IMR-90 (cell line): ENCODE results near the gene POTEI. TPM values are rescaled to one million over a fixed set of nuclear protein-coding genes. Genes with fewer than 3 reads are reported as not detected.
"Not testable (repeated sequence)": the region's sequence is repeated elsewhere in the genome, so short reads cannot be mapped to it uniquely, and the experiment has no call there.

Source experiments
- ATAC-seq: fragments of 200-7000 bp; cut with Tn5 transposase; 2 replicates; pipeline ENCODE4 v1.9.1; 2020; ENCODE audit warnings: low read depth, mild to moderate bottlenecking, moderate library complexity
- Bru-seq: library from RNA; stranded (reverse); fragments of 400-500 nt; gene quantifications from one replicate; lab custom pipeline; 2021; lab: Mats Ljungman, UMichigan
- BruChase-seq, 2 experiments: library from RNA; stranded (reverse); fragments of 400-500 nt; gene quantifications; one replicate each; lab custom pipeline; 2021; lab: Mats Ljungman, UMichigan
- BruUV-seq: library from RNA; stranded (reverse); fragments of 400-500 nt; replicated peaks from 2 replicates; lab custom pipeline; 2021; lab: Mats Ljungman, UMichigan
- CTCF ChIA-PET: fragments of 300-600 bp; formaldehyde crosslinking; extraction: SDS; loops from one replicate; lab custom pipeline; 2021; ENCODE audit warnings: antibody characterized with exemption; lab: Yijun Ruan, JAX
- POLR2A ChIA-PET: fragments of 300-600 bp; sonication (Branson Sonifier 250); formaldehyde crosslinking; loops from one replicate; lab custom pipeline; 2022; ENCODE audit warnings: antibody characterized with exemption; ENCODE audit not compliant: unreplicated experiment; lab: Charles Lee
- DNase-seq: peaks from one replicate; pipeline ENCODE4 v3.0.0; 2013
- H2AFZ ChIP-seq: replicated peaks from 2 replicates; pipeline ENCODE3; 2013; ENCODE audit warnings: low read length, mild to moderate bottlenecking; ENCODE audit not compliant: poor library complexity
- H2AK5ac ChIP-seq: 2 replicates; pipeline ENCODE4 v1.6.1; 2013; ENCODE audit warnings: low read depth, low read length, inconsistent platforms
- H2AK9ac ChIP-seq: replicated peaks from 2 replicates; pipeline ENCODE3; 2013; ENCODE audit warnings: mild to moderate bottlenecking, low read depth, low read length, moderate library complexity; ENCODE audit not compliant: poor library complexity
- H2BK120ac ChIP-seq: 2 replicates; pipeline ENCODE4 v1.6.1; 2013; ENCODE audit warnings: low read depth, low read length, inconsistent platforms
- H2BK15ac ChIP-seq: 3 replicates; pipeline ENCODE4 v1.6.1; 2013; ENCODE audit warnings: low read depth, low read length, inconsistent platforms
- H2BK20ac ChIP-seq: 2 replicates; pipeline ENCODE4 v1.6.1; 2013; ENCODE audit warnings: low read depth, mild to moderate bottlenecking, inconsistent platforms, low read length, moderate library complexity
- H2BK5ac ChIP-seq: 2 replicates; pipeline ENCODE4 v1.6.1; 2013; ENCODE audit warnings: mild to moderate bottlenecking, low read depth, low read length, inconsistent platforms; ENCODE audit not compliant: poor library complexity, severe bottlenecking
- H3K14ac ChIP-seq: replicated peaks from 2 replicates; pipeline ENCODE4 v1.6.1; 2013; ENCODE audit warnings: low read depth, low read length, inconsistent platforms
- H3K18ac ChIP-seq: 2 replicates; pipeline ENCODE4 v1.6.1; 2013; ENCODE audit warnings: low read depth, low read length, control low read depth
- H3K23ac ChIP-seq: 2 replicates; pipeline ENCODE4 v1.6.1; 2013; ENCODE audit warnings: low read depth, low read length, inconsistent platforms
- H3K27ac ChIP-seq: 2 replicates; pipeline ENCODE4 v1.5.1; 2013; ENCODE audit warnings: mild to moderate bottlenecking, control low read depth, low read length; ENCODE audit not compliant: insufficient read depth
- H3K27me3 ChIP-seq: 2 replicates; pipeline ENCODE4 v1.6.1; 2013; ENCODE audit warnings: low read length; ENCODE audit not compliant: control insufficient read depth, insufficient read depth
- H3K36me3 ChIP-seq: 2 replicates; pipeline ENCODE4 v1.6.1; 2013; ENCODE audit warnings: low read length, mixed read lengths; ENCODE audit not compliant: control insufficient read depth, insufficient read depth
- H3K4ac ChIP-seq: 2 replicates; pipeline ENCODE4 v1.6.1; 2013; ENCODE audit warnings: low read depth, low read length, inconsistent platforms
- H3K4me1 ChIP-seq: 2 replicates; pipeline ENCODE4 v1.6.1; 2013; ENCODE audit warnings: low read length, mixed read lengths; ENCODE audit not compliant: control insufficient read depth, insufficient read depth
- H3K4me2 ChIP-seq: 2 replicates; pipeline ENCODE4 v1.6.1; 2013; ENCODE audit warnings: low read depth, mild to moderate bottlenecking, control low read depth, low read length, moderate library complexity
- H3K4me3 ChIP-seq: 2 replicates; pipeline ENCODE4 v1.5.1; 2013; ENCODE audit warnings: low read depth, mild to moderate bottlenecking, control low read depth, low read length, moderate library complexity; ENCODE audit not compliant: insufficient read depth
- H3K56ac ChIP-seq: 2 replicates; pipeline ENCODE4 v1.6.1; 2013; ENCODE audit warnings: low read length, inconsistent platforms; ENCODE audit not compliant: insufficient read depth; ENCODE audit errors: extremely low read depth
- H3K79me1 ChIP-seq, 2 experiments: 2 replicates each; pipeline ENCODE4 v1.6.1; 2013; ENCODE audit warnings: low read length in 2 of 2, inconsistent platforms in 1 of 2, low read depth in 1 of 2
- H3K9ac ChIP-seq: 2 replicates; pipeline ENCODE4 v1.6.1; 2013; ENCODE audit warnings: low read depth, low read length, control low read depth
- H3K9me1 ChIP-seq: 2 replicates; pipeline ENCODE4 v1.6.1; 2013; ENCODE audit warnings: low read length, inconsistent platforms; ENCODE audit not compliant: insufficient read depth
- H3K9me3 ChIP-seq: 2 replicates; pipeline ENCODE4 v1.6.1; 2013; ENCODE audit warnings: low read length; ENCODE audit not compliant: control insufficient read depth, insufficient read depth
- H4K20me1 ChIP-seq: 2 replicates; pipeline ENCODE4 v1.6.1; 2013; ENCODE audit warnings: low read length, inconsistent platforms; ENCODE audit not compliant: insufficient read depth
- H4K5ac ChIP-seq: 2 replicates; pipeline ENCODE4 v1.6.1; 2013; ENCODE audit warnings: mild to moderate bottlenecking, low read depth, low read length, control low read depth
- H4K8ac ChIP-seq, 2 experiments: 2 replicates each; pipeline ENCODE4 v1.6.1; 2013; ENCODE audit warnings: low read depth in 2 of 2, low read length in 2 of 2, control low read depth in 1 of 2, inconsistent platforms in 1 of 2
- H4K91ac ChIP-seq: 2 replicates; pipeline ENCODE4 v1.6.1; 2013; ENCODE audit warnings: low read depth, low read length, inconsistent platforms; ENCODE audit not compliant: insufficient read depth
- WGBS, 2 experiments: methylation state at CpG; one replicate each; pipeline versions ENCODE4 v1.1.5 to v1.1.7; 2013; ENCODE audit warnings: missing lambda C conversion rate in 2 of 2; ENCODE audit not compliant: insufficient read length in 1 of 2; ENCODE audit errors: extremely low coverage in 2 of 2; 5-methylcytosine and 5-hydroxymethylcytosine counted together
- dilution Hi-C: fragments of 300-500 bp; cut with HindIII; formaldehyde crosslinking; loops from one replicate; pipeline ENCODE4 v1.14.3; 2018; ENCODE audit warnings: low sequenced_read_pairs; ENCODE audit not compliant: unreplicated experiment
- in situ Hi-C: fragments of 300-500 bp; cut with MboI; formaldehyde crosslinking; loops from 3 replicates; pipeline ENCODE4 v1.14.3; 2019; ENCODE audit warnings: low sequenced_read_pairs, inconsistent platforms, mixed read lengths
- intact Hi-C: fragments of 100-400 bp; cut with micrococcal nuclease; formaldehyde crosslinking; loops from 2 replicates; pipeline ENCODE4 v1.10.0; 2022
- long read RNA-seq: library from polyadenylated mRNA; unstranded; transcript quantifications from one replicate; pipeline ENCODE4 v2.0.0, GENCODE V29; 2021; ENCODE audit not compliant: unreplicated experiment
- polyA plus RNA-seq, 3 experiments: library from polyadenylated mRNA; depleted of rRNA; stranded (reverse); fragments of >200 nt; gene quantifications; 2 replicates each; pipeline ENCODE4 v1.2.3, GENCODE V29; 2012; ENCODE audit warnings: low replicate concordance in 1 of 3
- total RNA-seq: library from RNA; depleted of rRNA; stranded (reverse); fragments of >200 nt; gene quantifications from 2 replicates; pipeline ENCODE4 v1.2.3, GENCODE V29; 2012; rRNA removed

The POTEI gene
- not detected in 2 replicates for total RNA-seq
- polyA plus RNA-seq (2012; rRNA removed): not detected in 2 replicates
- polyA plus RNA-seq (2012; cell fraction: cytosol; rRNA removed): not detected in 2 replicates
- polyA plus RNA-seq (2012; cell fraction: nucleus; rRNA removed; ENCODE audit: low replicate concordance): not detected in 2 replicates
- not detected for Bru-seq, nascent RNA
- not detected for BruChase-seq, experiment 1, labeled RNA remaining after a 6-hour chase
- not detected for BruChase-seq, experiment 2, labeled RNA remaining after a 2-hour chase
- long read RNA-seq, partial matches to known transcripts: 0 of 1 reads
- long read RNA-seq, other reads (novel, unspliced or antisense): 1 of 1 reads

DNA sequence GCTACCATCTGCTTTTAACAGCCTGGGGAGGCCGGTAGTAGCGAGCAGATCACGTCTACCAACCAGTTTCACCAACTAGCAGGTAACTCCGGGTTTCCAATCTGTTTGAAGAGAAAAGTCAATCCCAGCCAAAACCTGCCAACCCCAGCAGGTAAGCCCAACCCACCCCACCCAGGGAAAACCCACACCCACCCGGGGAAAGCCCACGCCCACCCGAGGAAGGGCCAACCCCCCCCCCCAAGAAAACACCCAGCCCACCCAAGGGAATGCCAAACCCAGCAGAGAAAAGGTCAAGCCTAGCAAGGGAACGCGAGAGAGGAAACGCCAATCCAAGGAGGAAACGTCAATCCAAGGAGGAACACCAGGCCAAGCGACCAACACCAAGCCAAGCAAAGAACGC, at the start of gene POTEI:
TSS of gene POTEI (minus strand) at position 101 of the 400 bp plus-strand sequence. CDS start at position 8, 93 bp downstream.
- H2BK5ac ChIP-seq, H4K91ac ChIP-seq, H2AK9ac ChIP-seq, H3K4me1 ChIP-seq, H3K9ac ChIP-seq, dilution Hi-C loops, in situ Hi-C loops, H3K27me3 ChIP-seq, H4K5ac ChIP-seq, ATAC-seq, H2BK120ac ChIP-seq, H3K9me1 ChIP-seq, H3K27ac ChIP-seq, intact Hi-C loops, H3K23ac ChIP-seq, H2BK15ac ChIP-seq, H3K9me3 ChIP-seq, POLR2A ChIA-PET, CTCF ChIA-PET, H3K36me3 ChIP-seq, H3K56ac ChIP-seq, H4K20me1 ChIP-seq, H2AK5ac ChIP-seq, H3K79me1 ChIP-seq, H2AFZ ChIP-seq, BruUV-seq, H3K4me2 ChIP-seq, H3K4me3 ChIP-seq, H3K18ac ChIP-seq, H2BK20ac ChIP-seq, H3K4ac ChIP-seq, H3K14ac ChIP-seq, H4K8ac ChIP-seq, DNase-seq: not testable (repeated sequence)
- WGBS, 2 experiments: no CpG with 5 or more reads among the region's 13 CpGs

DNA sequence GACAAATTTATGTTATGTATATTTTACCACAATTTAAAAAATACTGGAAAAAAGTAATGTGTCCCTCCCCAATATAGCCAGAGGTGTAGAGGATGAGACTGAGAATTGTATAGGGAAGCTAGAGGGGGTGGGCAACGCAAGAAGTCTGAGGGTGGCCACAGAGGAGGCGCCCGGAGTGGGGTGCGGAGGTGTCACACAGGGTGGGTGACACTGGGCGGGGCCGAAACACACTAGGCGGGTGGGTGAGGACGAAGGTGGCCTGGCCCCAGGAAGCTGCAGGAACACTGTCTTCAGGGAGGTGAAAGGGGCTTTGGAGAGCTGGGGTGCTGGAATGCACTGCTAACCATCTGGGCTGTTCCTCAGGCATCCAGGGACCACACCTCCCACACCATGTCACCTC, 47.3 kb upstream of the POTEI start:
- BruUV-seq, H3K27me3 ChIP-seq, POLR2A ChIA-PET, H4K5ac ChIP-seq, H2BK15ac ChIP-seq, DNase-seq, ATAC-seq, H2BK20ac ChIP-seq, H2BK5ac ChIP-seq, H2AFZ ChIP-seq, in situ Hi-C loops, H2BK120ac ChIP-seq, H3K23ac ChIP-seq, H3K9me3 ChIP-seq, H3K4me1 ChIP-seq, H3K36me3 ChIP-seq, H3K79me1 ChIP-seq, H3K9me1 ChIP-seq, H3K14ac ChIP-seq, dilution Hi-C loops, CTCF ChIA-PET, H4K91ac ChIP-seq, H4K20me1 ChIP-seq, H4K8ac ChIP-seq, H3K27ac ChIP-seq, H3K9ac ChIP-seq, H3K4ac ChIP-seq, intact Hi-C loops, H3K4me3 ChIP-seq, H2AK9ac ChIP-seq, H3K56ac ChIP-seq, H2AK5ac ChIP-seq, H3K4me2 ChIP-seq, H3K18ac ChIP-seq: not testable (repeated sequence)
- no CpG with 5 or more reads among the region's 8 CpGs for WGBS, 2 experiments
